ENCODE data around the gene ARHGEF38.

The ARHGEF38 gene

DNA sequence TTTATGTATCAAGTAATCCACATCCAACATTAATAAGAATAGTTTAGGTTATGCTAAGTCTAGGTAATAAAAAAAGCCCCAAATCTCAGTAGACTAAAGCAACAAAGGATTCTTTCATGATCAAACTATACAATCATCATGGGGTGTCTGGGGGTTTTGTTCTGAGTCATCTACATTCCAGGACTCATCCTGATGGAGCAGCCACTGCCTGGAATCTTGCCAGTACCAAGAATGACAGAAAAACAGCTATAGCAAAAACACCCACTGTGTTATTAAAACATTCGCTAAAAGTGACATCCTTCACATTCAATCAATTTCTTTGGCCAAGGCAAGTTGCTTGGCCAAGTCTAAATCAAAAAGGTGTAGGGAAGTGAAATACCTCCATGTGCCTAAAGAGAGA, 3.9 kb upstream of the ARHGEF38 start (continued):
- TF ChIP-seq ZNF394 (tag by site-specific recombination; IDR thresholded peaks at IDR 0.05; ENCODE audit: borderline replicate concordance): no peak

DNA sequence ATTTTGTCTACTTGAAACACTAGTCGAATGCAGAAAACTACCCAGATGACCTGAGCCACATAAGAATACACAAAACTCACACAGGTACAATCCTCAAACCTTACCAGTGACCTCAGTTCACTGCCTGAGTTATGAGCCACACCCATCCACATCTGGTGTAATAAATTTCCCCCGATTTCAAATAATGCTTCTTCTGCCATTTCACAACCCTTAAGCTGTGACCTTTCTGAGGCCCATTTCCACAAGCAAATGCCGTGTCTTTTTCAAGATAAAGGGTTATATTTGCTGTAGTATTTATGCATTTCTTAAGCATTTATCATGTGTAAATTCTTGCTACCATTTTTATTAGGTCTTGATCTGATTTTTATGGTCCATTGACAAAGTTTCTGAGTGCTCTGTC, 1.8 kb upstream of the ARHGEF38 start:
- Histone ChIP-seq H3K4me3 (ENCODE audit: low read depth, low read length) (no peak overlapping the region), H3K36me3 (ENCODE audit: control insufficient read depth in 2 of 2, insufficient read depth in 1 of 2, low read length in 2 of 2) (no peaks in the 10 kb centered on the region), H3K4me1 (ENCODE audit: control insufficient read depth, insufficient read depth, low read length) (no peaks in the 10 kb centered on the region; the same call in 1 of the 2 replicates), H3K9me3 (ENCODE audit: control insufficient read depth, insufficient read depth, low read depth, low read length) (no peaks in the 10 kb centered on the region), H3K27ac (ENCODE audit: extremely low read depth, low read depth, low read length) (no peak overlapping the region)
- no peak for TF ChIP-seq ZNF423 (tag by site-specific recombination; IDR thresholded peaks at IDR 0.05)
- no peak for TF ChIP-seq ZNF621 (tag by site-specific recombination; IDR thresholded peaks at IDR 0.05)
- no peak for TF ChIP-seq ZFP41 (tag by site-specific recombination; IDR thresholded peaks at IDR 0.05; ENCODE audit: borderline replicate concordance)
- TF ChIP-seq ZNF626 (tag by site-specific recombination; IDR thresholded peaks at IDR 0.05): no peak
- TF ChIP-seq ZNF133 (tag by site-specific recombination; IDR thresholded peaks at IDR 0.05): no peak
- no peak for TF ChIP-seq REPIN1 (tag by site-specific recombination; IDR thresholded peaks at IDR 0.05; ENCODE audit: low read depth)
- TF ChIP-seq ZNF404 (tag by site-specific recombination; IDR thresholded peaks at IDR 0.05): no peak
- no peak for TF ChIP-seq ZNF239 (tag by site-specific recombination; IDR thresholded peaks at IDR 0.05)
- ChIA-PET CTCF (no interaction called here), POLR2A (no interaction called here)

DNA sequence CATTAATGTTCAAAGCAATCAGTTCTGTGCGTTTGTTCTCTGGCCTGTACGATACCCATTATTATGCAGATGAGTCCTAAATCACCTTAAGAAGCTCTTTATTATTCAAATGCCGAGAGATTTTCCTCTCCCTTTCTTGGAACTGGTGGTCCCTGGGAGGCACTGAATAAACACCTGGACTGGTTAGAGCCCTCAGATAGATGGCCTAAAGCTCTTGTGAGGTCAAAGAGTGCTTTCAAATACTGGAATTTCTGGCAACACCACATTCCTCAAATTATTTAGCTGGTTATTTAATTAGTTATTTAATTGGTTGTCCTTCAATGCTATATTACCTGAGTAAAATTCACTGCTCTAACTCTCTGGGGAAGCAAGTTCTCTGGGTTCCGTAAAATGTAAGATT, 3.0 kb downstream of the ARHGEF38 start:
- TF ChIP-seq ZNF514 (tag by site-specific recombination; IDR thresholded peaks at IDR 0.05) (no peak), FEZF1 (tag by site-specific recombination; IDR thresholded peaks at IDR 0.05) (no peak), MEIS1 (CRISPR knock-in tag; IDR thresholded peaks at IDR 0.05; ENCODE audit: borderline replicate concordance) (no peak), ZFP69B (tag by site-specific recombination; IDR thresholded peaks at IDR 0.05) (no peak), KLF8 (tag by site-specific recombination; IDR thresholded peaks at IDR 0.05) (no peak), ZIC2 (tag by site-specific recombination; IDR thresholded peaks at IDR 0.05) (no peak), ZNF121 (tag by site-specific recombination; IDR thresholded peaks at IDR 0.05) (no peak), ZNF629 (tag by site-specific recombination; IDR thresholded peaks at IDR 0.05) (no peak), ZNF626 (tag by site-specific recombination; IDR thresholded peaks at IDR 0.05) (no peak)
- TF ChIP-seq, protein P1, sequence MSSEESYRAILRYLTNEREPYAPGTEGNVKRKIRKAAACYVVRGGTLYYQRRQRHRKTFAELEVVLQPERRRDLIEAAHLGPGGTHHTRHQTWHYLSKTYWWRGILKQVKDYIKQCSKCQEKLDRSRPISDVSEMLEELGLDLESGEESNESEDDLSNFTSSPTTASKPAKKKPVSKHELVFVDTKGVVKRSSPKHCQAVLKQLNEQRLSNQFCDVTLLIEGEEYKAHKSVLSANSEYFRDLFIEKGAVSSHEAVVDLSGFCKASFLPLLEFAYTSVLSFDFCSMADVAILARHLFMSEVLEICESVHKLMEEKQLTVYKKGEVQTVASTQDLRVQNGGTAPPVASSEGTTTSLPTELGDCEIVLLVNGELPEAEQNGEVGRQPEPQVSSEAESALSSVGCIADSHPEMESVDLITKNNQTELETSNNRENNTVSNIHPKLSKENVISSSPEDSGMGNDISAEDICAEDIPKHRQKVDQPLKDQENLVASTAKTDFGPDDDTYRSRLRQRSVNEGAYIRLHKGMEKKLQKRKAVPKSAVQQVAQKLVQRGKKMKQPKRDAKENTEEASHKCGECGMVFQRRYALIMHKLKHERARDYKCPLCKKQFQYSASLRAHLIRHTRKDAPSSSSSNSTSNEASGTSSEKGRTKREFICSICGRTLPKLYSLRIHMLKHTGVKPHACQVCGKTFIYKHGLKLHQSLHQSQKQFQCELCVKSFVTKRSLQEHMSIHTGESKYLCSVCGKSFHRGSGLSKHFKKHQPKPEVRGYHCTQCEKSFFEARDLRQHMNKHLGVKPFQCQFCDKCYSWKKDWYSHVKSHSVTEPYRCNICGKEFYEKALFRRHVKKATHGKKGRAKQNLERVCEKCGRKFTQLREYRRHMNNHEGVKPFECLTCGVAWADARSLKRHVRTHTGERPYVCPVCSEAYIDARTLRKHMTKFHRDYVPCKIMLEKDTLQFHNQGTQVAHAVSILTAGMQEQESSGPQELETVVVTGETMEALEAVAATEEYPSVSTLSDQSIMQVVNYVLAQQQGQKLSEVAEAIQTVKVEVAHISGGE (tag by site-specific recombination; conservative IDR thresholded peaks at IDR 0.05; ENCODE audit: low read depth): no peak
- TF ChIP-seq, protein P2, sequence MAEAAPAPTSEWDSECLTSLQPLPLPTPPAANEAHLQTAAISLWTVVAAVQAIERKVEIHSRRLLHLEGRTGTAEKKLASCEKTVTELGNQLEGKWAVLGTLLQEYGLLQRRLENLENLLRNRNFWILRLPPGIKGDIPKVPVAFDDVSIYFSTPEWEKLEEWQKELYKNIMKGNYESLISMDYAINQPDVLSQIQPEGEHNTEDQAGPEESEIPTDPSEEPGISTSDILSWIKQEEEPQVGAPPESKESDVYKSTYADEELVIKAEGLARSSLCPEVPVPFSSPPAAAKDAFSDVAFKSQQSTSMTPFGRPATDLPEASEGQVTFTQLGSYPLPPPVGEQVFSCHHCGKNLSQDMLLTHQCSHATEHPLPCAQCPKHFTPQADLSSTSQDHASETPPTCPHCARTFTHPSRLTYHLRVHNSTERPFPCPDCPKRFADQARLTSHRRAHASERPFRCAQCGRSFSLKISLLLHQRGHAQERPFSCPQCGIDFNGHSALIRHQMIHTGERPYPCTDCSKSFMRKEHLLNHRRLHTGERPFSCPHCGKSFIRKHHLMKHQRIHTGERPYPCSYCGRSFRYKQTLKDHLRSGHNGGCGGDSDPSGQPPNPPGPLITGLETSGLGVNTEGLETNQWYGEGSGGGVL (tag by site-specific recombination; IDR thresholded peaks at IDR 0.05): no peak
- TF ChIP-seq, protein P3, sequence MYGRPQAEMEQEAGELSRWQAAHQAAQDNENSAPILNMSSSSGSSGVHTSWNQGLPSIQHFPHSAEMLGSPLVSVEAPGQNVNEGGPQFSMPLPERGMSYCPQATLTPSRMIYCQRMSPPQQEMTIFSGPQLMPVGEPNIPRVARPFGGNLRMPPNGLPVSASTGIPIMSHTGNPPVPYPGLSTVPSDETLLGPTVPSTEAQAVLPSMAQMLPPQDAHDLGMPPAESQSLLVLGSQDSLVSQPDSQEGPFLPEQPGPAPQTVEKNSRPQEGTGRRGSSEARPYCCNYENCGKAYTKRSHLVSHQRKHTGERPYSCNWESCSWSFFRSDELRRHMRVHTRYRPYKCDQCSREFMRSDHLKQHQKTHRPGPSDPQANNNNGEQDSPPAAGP (tag by site-specific recombination; IDR thresholded peaks at IDR 0.05): no peak
- no peaks in the 10 kb centered on the region; the same call in 1 of the 2 replicates for H3K4me1 ChIP-seq (ENCODE audit: control insufficient read depth, insufficient read depth, low read length)
- H3K9me3 ChIP-seq (ENCODE audit: control insufficient read depth, insufficient read depth, low read depth, low read length): no peaks in the 10 kb centered on the region
- CTCF ChIA-PET: no interaction called here
- H3K36me3 ChIP-seq (ENCODE audit: control insufficient read depth in 2 of 2, insufficient read depth in 1 of 2, low read length in 2 of 2): no peaks in the 10 kb centered on the region
- POLR2A ChIA-PET: no interaction called here
- H3K4me3 ChIP-seq (ENCODE audit: low read depth, low read length): no peak overlapping the region
- H3K27ac ChIP-seq (ENCODE audit: extremely low read depth, low read depth, low read length): no peak overlapping the region

All from HEK293 (cell line).